AG10803 (cell line): ENCODE data around the gene SENP6.

Source experiments
- DNase-seq: peaks from one replicate; pipeline ENCODE4 v3.0.0; 2010; ENCODE audit warnings: low read depth
- H3K4me3 ChIP-seq: 2 replicates; pipeline ENCODE4 v1.5.1; 2011; ENCODE audit warnings: mild to moderate bottlenecking, low read length, control low read depth
- CTCF ChIP-seq: conservative IDR thresholded peaks from 2 replicates; pipeline ENCODE4 v1.5.1; 2011; ENCODE audit warnings: mild to moderate bottlenecking, low read length, control low read depth, inconsistent platforms

Gene SENP6

GRCh38 chr6:75619230-75619899, 17.7 kb downstream of the SENP6 start:
- TF ChIP-seq CTCF, result no peak
- no peak for DNase-seq

DNA sequence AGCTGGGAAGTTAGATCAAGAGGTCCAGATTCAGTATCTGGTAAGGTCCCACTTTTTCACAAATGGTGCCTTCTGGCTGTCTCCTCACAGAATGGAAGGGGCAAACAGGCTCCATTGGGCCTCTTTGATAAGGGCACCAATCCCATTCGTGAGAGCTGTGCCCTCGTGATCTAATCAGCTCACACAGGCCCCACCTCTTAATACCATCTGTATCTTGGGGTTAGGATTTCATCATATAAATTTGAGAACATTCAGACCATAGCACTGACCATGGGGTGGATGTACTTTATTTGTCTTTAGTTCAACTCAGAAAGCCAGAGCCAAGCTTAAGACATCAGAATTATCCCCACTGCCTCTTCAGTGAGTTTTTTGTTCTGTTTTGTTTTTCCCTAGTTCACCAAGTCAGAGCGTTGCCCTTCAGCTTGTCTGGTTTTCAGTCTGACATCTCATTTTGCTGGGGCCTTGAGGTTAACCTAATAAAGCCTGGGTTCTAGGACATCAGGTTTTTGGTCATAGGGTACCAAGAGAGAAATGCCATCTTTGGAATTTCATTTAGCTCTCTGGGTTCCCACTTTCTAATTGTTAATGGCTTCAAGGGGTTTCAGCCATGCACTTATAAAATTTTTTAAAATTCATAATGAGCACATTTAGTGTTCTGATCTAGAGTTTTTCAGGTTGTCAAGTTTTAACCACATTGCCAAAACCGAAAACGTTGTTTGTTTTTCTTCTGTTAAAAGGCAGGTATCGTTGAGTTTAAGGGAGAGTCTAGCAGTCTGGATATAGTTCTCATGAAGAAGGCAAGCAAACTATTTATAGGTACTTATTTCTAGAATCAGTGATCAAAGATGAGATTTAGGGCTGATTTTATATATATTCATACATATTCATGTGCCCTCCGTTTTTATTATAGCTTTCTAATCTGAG, 19.0 kb downstream of the SENP6 start:
- DNase-seq, result no peak
- no peak for TF ChIP-seq CTCF

More at GRCh38 chr6:75619230-75619899, 17.7 kb downstream of the SENP6 start:
- H3K4me3 ChIP-seq, result no peak overlapping the region

DNA sequence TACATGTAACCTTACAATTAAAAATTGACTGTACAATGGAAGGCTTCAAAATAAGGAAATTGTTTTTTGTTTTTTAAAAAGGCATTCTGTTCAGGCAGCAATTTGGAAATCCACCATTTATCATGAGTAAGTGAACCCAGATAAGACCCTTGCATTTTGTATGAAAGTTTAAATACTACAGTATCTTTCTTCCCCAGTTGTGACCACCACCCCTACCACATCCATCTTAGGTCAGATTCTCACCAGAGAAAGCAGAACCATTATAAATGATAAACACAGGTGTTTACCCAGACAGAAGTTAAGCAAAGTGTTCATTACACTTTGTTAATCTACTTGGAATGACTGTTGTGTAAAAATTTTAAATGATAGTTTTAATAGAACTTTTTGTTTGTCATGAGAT, 20.2 kb downstream of the SENP6 start:
- DNase-seq, result no peak
- H3K4me3 ChIP-seq, result no peak overlapping the region
- TF ChIP-seq CTCF, result no peak

More for the DNA sequence above, 19.0 kb downstream of the SENP6 start:
- H3K4me3 ChIP-seq, result no peak overlapping the region

DNA sequence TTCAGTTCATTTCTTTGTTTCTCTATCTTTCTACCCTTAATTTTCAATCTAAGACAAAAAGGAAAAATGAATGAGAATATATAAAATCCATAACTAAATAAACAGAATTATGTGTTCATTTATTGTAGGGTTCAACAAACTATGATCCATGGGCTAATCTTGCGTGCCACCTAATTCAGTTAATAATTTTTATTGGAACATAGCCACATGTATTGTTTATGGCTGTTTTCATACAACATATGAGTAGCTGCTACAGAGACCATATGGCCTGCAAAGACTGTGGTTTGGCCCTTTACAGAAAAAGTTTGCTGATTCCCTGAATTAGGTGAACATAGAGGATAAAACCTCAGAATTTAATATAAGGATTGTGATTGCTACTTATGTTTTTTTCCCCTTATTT, 21.8 kb downstream of the SENP6 start:
- no peak for DNase-seq
- H3K4me3 ChIP-seq, result no peak overlapping the region
- no peak for TF ChIP-seq CTCF

DNA sequence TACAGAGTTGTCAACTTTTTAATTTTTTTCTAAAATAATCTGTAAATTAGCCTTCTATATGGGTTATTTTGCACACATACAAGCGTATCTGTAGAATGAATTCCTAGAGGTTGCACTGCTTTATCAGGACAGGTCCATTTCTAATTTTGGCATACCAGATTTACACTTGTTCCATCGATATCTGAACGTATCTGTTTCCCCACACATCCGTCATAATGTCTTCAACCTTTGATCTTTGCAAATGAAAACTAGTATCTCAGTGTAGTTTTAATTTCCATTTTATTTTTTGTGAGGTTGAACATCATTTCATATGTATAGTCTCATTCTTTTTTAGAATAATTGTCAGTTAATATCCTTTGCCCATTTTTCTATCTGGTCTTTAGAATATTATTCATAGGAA, 22.7 kb downstream of the SENP6 start:
- H3K4me3 ChIP-seq, result no peak overlapping the region
- no peak for DNase-seq
- TF ChIP-seq CTCF, result no peak

DNA sequence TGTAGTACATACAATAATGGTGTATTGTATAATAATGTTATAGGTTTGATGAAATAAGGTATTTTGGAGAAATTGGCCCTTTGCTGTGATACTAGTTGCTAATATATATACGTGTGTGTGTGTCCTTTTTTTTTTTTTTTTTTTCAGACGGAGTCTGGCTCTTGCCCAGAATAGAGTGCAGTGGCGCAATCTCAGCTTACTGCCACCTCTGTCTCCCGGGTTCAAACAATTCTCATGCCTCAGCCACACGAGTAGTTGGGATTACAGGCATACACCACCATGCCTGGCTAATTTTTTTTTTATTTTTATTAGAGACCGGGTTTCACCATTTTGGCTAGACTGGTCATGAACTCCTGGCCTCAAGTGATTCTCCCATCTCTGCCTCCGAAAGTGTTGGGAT, 23.3 kb downstream of the SENP6 start:
- H3K4me3 ChIP-seq, result no peak overlapping the region
- no peak for DNase-seq
- TF ChIP-seq CTCF, result no peak
